ENCODE measurements around the gene PLN.

Gene PLN

GRCh38 chr6:118548136-118548535 lies at the start of gene PLN:
Gene PLN, plus strand, starts transcription at chr6:118548296. Its CDS starts 10,626 bp downstream, at chr6:118558922.
- DNase-seq = peak in 1 of 2 experiments; percentile 14

GRCh38 chr6:118500130-118501015 lies 47.7 kb upstream of the PLN start:
- DNase-seq = no peak

GRCh38 chr6:118501099-118501498 lies 47.0 kb upstream of the PLN start:
- no peak for DNase-seq

- DNase-seq = no peak
These were observed 46.3 kb upstream of the PLN start for GRCh38 chr6:118501765-118502164.

GRCh38 chr6:118502169-118502568 lies 45.9 kb upstream of the PLN start:
- no peak for DNase-seq

- no peak for DNase-seq
These were observed 43.5 kb upstream of the PLN start for GRCh38 chr6:118504611-118505010.

GRCh38 chr6:118505656-118506055 lies 42.4 kb upstream of the PLN start:
- DNase-seq = no peak

- DNase-seq = no peak
These were observed 41.9 kb upstream of the PLN start for GRCh38 chr6:118506071-118506638.

- DNase-seq = no peak
These were observed 40.5 kb upstream of the PLN start for GRCh38 chr6:118507636-118508035.

GRCh38 chr6:118509009-118509617 lies 39.0 kb upstream of the PLN start:
- peak; percentile 33 to 56 for DNase-seq

- no peak for DNase-seq
These were observed 36.0 kb upstream of the PLN start for GRCh38 chr6:118511930-118512715.

GRCh38 chr6:118514689-118515088 lies 33.4 kb upstream of the PLN start:
- no peak for DNase-seq

GRCh38 chr6:118522422-118522821 lies 25.7 kb upstream of the PLN start:
- no peak for DNase-seq

GRCh38 chr6:118523216-118523615 lies 24.9 kb upstream of the PLN start:
- no peak for DNase-seq

GRCh38 chr6:118524686-118525085 lies 23.4 kb upstream of the PLN start:
- no peak for DNase-seq

GRCh38 chr6:118525913-118526780 lies 21.9 kb upstream of the PLN start:
- no peak for DNase-seq

GRCh38 chr6:118528129-118528528 lies 20.0 kb upstream of the PLN start:
- no peak for DNase-seq

GRCh38 chr6:118529756-118530155 lies 18.3 kb upstream of the PLN start:
- no peak for DNase-seq

GRCh38 chr6:118530942-118531341 lies 17.2 kb upstream of the PLN start:
- DNase-seq = no peak

- DNase-seq = no peak
These were observed 12.8 kb upstream of the PLN start for GRCh38 chr6:118535176-118535844.

GRCh38 chr6:118536478-118536877 lies 11.6 kb upstream of the PLN start:
- DNase-seq = no peak

- DNase-seq = no peak
These were observed 10.5 kb upstream of the PLN start for GRCh38 chr6:118537574-118537973.

Data from NCI-H526 (cell line).